Liver (tissue), 9 donors: ENCODE measurements around the gene TRIL. TPM values are rescaled to one million over a fixed set of nuclear protein-coding genes. Genes with fewer than 3 reads are reported as not detected.

Experiments
- DNase-seq: peaks from one replicate; pipeline ENCODE4 v3.0.0-alpha.2; 2017; ENCODE audit warnings: low spot score
- H3K27ac ChIP-seq, 2 donors: one replicate each; pipeline ENCODE4 v1.7.0; 2013; ENCODE audit warnings: inconsistent platforms in 2 of 2, low read length in 2 of 2, control low read depth in 1 of 2, low read depth in 1 of 2, mild to moderate bottlenecking in 1 of 2
- H3K27me3 ChIP-seq, 4 donors: one replicate each; pipeline versions ENCODE4 v1.6.1 to v1.7.0; 2013; ENCODE audit warnings: low read length in 3 of 4, inconsistent platforms in 1 of 4, mild to moderate bottlenecking in 1 of 4, moderate library complexity in 1 of 4; ENCODE audit not compliant: control insufficient read depth in 4 of 4, insufficient read depth in 4 of 4
- H3K36me3 ChIP-seq, 4 donors: one replicate each; pipeline versions ENCODE4 v1.6.1 to v1.7.0; 2013; ENCODE audit warnings: low read length in 3 of 4, mild to moderate bottlenecking in 3 of 4, low read depth in 1 of 4, moderate library complexity in 1 of 4; ENCODE audit not compliant: control insufficient read depth in 4 of 4, insufficient read depth in 3 of 4
- H3K4me1 ChIP-seq, 4 donors: one replicate each; pipeline versions ENCODE4 v1.6.1 to v1.7.0; 2013; ENCODE audit warnings: low read length in 3 of 4, mild to moderate bottlenecking in 3 of 4, moderate library complexity in 1 of 4; ENCODE audit not compliant: control insufficient read depth in 4 of 4, insufficient read depth in 4 of 4
- H3K4me3 ChIP-seq, 3 donors: one replicate each; pipeline versions ENCODE4 v1.6.1 to v1.7.0; 2013; ENCODE audit warnings: low read length in 3 of 3, control low read depth in 1 of 3, low read depth in 1 of 3, mild to moderate bottlenecking in 1 of 3
- H3K9ac ChIP-seq, 2 donors: one replicate each; pipeline ENCODE4 v1.7.0; 2013; ENCODE audit warnings: low read length in 2 of 2, mild to moderate bottlenecking in 2 of 2, moderate library complexity in 2 of 2, control low read depth in 1 of 2, low read depth in 1 of 2
- H3K9me3 ChIP-seq, 4 donors: one replicate each; pipeline versions ENCODE4 v1.6.1 to v1.7.0; 2013; ENCODE audit warnings: low read length in 3 of 4; ENCODE audit not compliant: control insufficient read depth in 4 of 4
- ATF3 ChIP-seq: IDR thresholded peaks from 2 replicates; pipeline ENCODE4 v1.6.1; 2016; ENCODE audit warnings: antibody characterized with exemption
- EGR1 ChIP-seq, 2 donors: IDR thresholded peaks; 2 replicates each; pipeline ENCODE4 v1.6.1; 2016 to 2018; ENCODE audit warnings: antibody characterized with exemption in 2 of 2, low read depth in 2 of 2
- FOXA1 ChIP-seq: IDR thresholded peaks from 2 replicates; pipeline ENCODE4 v1.6.1; 2016; ENCODE audit warnings: antibody characterized with exemption
- FOXA2 ChIP-seq: IDR thresholded peaks from 2 replicates; pipeline ENCODE4 v1.6.1; 2016; ENCODE audit warnings: antibody characterized with exemption
- GABPA ChIP-seq, 2 donors: IDR thresholded peaks in 1 of 2; conservative IDR thresholded peaks in 1 of 2; 2 replicates each; pipeline ENCODE4 v1.6.1; 2016; ENCODE audit warnings: antibody characterized with exemption in 2 of 2, mild to moderate bottlenecking in 1 of 2, moderate library complexity in 1 of 2
- HNF4A ChIP-seq, 2 donors: conservative IDR thresholded peaks; 2 replicates each; pipeline ENCODE4 v1.6.1; 2016; ENCODE audit warnings: antibody characterized with exemption in 2 of 2, mild to moderate bottlenecking in 2 of 2
- HNF4G ChIP-seq: IDR thresholded peaks from 2 replicates; pipeline ENCODE4 v1.6.1; 2016; ENCODE audit warnings: antibody characterized with exemption
- JUND ChIP-seq, 2 donors: IDR thresholded peaks; 2 replicates each; pipeline ENCODE4 v1.6.1; 2016; ENCODE audit warnings: antibody characterized with exemption in 2 of 2
- MAX ChIP-seq: IDR thresholded peaks from 2 replicates; pipeline ENCODE4 v1.6.1; 2016; ENCODE audit warnings: antibody characterized with exemption
- NR2F2 ChIP-seq: IDR thresholded peaks from 2 replicates; pipeline ENCODE4 v1.6.1; 2016; ENCODE audit warnings: antibody characterized with exemption
- RAD21 ChIP-seq, 2 donors: IDR thresholded peaks; 2 replicates each; pipeline ENCODE4 v1.6.1; 2016; ENCODE audit warnings: antibody characterized with exemption in 2 of 2, mild to moderate bottlenecking in 2 of 2
- RXRA ChIP-seq, 2 donors: IDR thresholded peaks; 2 replicates each; pipeline ENCODE4 v1.6.1; 2017 to 2018; ENCODE audit warnings: antibody characterized with exemption in 2 of 2, mild to moderate bottlenecking in 1 of 2
- SP1 ChIP-seq: IDR thresholded peaks from 2 replicates; pipeline ENCODE4 v1.6.1; 2018; ENCODE audit warnings: antibody characterized with exemption, mild to moderate bottlenecking
- TAF1 ChIP-seq: conservative IDR thresholded peaks from 2 replicates; pipeline ENCODE4 v1.6.1; 2016; ENCODE audit warnings: antibody characterized with exemption, mild to moderate bottlenecking
- YY1 ChIP-seq: IDR thresholded peaks from 2 replicates; pipeline ENCODE4 v1.6.1; 2016; ENCODE audit warnings: antibody characterized with exemption, mild to moderate bottlenecking
- ZBTB33 ChIP-seq: IDR thresholded peaks from 2 replicates; pipeline ENCODE4 v1.6.1; 2016; ENCODE audit warnings: antibody characterized with exemption
- WGBS: extraction: QIAGEN DNeasy Blood & Tissue Kit; methylation state at CpG from one replicate; pipeline ENCODE4 v1.1.7; 2013; 5-methylcytosine and 5-hydroxymethylcytosine counted together
- polyA plus RNA-seq, 2 donors: library from polyadenylated mRNA; stranded (reverse) in 1 of 2; unstranded in 1 of 2; fragments of 200-250 nt in 1 of 2; fragments of >200 nt in 1 of 2; fragmentation: Nextera tagmentation in 1 of 2; extraction: Ambion mirVana in 1 of 2; gene quantifications; one replicate each; pipeline versions ENCODE4 v1.2.1 to v1.2.3, GENCODE V29; 2013 to 2015
- total RNA-seq, 2 donors: library from RNA; depleted of rRNA; stranded (reverse); fragments of >200 nt; gene quantifications; one replicate each; pipeline ENCODE4 v1.2.3, GENCODE V29; 2014
- TF ChIP-seq, protein P1 (sequence below): fragments of 150-350 bp; IDR thresholded peaks from 2 replicates; pipeline ENCODE4 v1.5.1; 2017; ENCODE audit warnings: improper control_type of control experiment, low read depth, low read length; ENCODE audit not compliant: missing input control
- TF ChIP-seq, protein P2 (sequence below): IDR thresholded peaks from 2 replicates; pipeline ENCODE4 v1.6.1; 2016; ENCODE audit warnings: antibody characterized with exemption, mild to moderate bottlenecking
- donor health status: healthy.
- donor health status: healthy.
- donor health status: healthy.
- donor health status: healthy.
- donor health status: healthy.

The TRIL gene
- total and polyA plus RNA-seq, 4 donors, result 0.06 to 0.67 (median 0.35) TPM

DNA sequence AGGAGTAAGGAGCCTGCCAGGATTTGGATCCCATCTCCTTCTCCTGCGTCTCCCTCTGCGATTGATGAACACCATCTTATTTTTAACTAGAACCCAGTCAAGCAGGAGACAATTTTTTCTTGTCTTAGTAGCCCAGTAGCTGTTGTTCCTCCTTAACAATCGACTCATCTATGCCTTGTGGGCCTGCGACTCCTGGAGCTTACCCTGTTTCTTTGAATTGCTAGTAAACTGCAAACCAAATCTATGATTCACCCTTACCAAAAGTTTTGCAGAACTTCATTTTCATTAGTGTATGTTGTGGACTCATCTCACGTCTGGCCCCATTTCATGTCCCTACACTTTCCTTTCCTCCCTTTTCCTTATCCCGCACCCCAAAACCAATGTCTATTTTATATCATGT lies 37.7 kb downstream of the TRIL start (continued):
- no peak for TF ChIP-seq ZBTB33
- TF ChIP-seq TAF1, result no peak
- no peak for TF ChIP-seq RXRA (IDR thresholded peaks at IDR 0.05)
- no peak for TF ChIP-seq JUND (IDR thresholded peaks at IDR 0.05)
- no peak for TF ChIP-seq FOXA2
- no peak for TF ChIP-seq EGR1 (IDR thresholded peaks at IDR 0.05; ENCODE audit: low read depth in 2 of 2)
- TF ChIP-seq GABPA (IDR thresholded peaks at IDR 0.05 in 1 of 2, conservative IDR thresholded peaks at IDR 0.05 in 1 of 2), result no peak

DNA sequence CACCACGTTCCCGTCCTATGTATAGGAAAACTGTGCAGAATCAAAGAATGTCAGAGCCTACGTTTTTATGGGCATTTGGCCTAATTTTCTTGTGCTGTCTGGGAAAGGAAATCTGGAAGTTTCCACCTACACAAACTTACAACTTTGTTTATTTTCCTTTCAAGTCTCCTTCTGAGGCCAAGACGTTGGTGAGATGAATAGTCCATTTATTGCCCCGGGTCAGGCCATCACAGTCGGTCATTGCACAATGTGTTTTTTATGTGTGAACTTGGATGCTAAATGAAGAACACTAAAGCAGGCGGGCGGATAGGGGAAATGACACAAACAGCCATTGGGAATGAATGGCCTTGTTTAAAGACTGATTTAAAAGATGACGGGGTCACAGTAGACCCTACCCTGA lies 38.6 kb downstream of the TRIL start:
- H3K4me3 ChIP-seq, result no peak overlapping the region
- H3K27me3 ChIP-seq, result no peaks in the 10 kb centered on the region
- peaks cover 0 to 12% (median 8%) of the 10 kb centered on the region in 4 donors for H3K4me1 ChIP-seq
- H3K9me3 ChIP-seq, result no peaks in the 10 kb centered on the region
- no peak overlapping the region for H3K9ac ChIP-seq
- no peak for DNase-seq
- TF ChIP-seq TAF1 (no peak), HNF4A (conservative IDR thresholded peaks at IDR 0.05) (no peak), ZBTB33 (no peak), GABPA (IDR thresholded peaks at IDR 0.05 in 1 of 2, conservative IDR thresholded peaks at IDR 0.05 in 1 of 2) (no peak), YY1 (no peak), NR2F2 (no peak), RXRA (IDR thresholded peaks at IDR 0.05) (no peak)
- WGBS, result 78% methylated on average over 9 of the region's 9 CpGs
- H3K36me3 ChIP-seq, result no peaks in the 10 kb centered on the region
- no peak overlapping the region for H3K27ac ChIP-seq

- peaks cover 0 to 4% (median 0%) of the 10 kb centered on the region in 4 donors for H3K9me3 ChIP-seq
- WGBS, result 83% methylated on average over 5 of the region's 5 CpGs
- H3K9ac ChIP-seq, result no peak overlapping the region
- no peak overlapping the region for H3K4me3 ChIP-seq
- no peak for DNase-seq
- H3K27me3 ChIP-seq, result no peaks in the 10 kb centered on the region
- TF ChIP-seq, protein P1, sequence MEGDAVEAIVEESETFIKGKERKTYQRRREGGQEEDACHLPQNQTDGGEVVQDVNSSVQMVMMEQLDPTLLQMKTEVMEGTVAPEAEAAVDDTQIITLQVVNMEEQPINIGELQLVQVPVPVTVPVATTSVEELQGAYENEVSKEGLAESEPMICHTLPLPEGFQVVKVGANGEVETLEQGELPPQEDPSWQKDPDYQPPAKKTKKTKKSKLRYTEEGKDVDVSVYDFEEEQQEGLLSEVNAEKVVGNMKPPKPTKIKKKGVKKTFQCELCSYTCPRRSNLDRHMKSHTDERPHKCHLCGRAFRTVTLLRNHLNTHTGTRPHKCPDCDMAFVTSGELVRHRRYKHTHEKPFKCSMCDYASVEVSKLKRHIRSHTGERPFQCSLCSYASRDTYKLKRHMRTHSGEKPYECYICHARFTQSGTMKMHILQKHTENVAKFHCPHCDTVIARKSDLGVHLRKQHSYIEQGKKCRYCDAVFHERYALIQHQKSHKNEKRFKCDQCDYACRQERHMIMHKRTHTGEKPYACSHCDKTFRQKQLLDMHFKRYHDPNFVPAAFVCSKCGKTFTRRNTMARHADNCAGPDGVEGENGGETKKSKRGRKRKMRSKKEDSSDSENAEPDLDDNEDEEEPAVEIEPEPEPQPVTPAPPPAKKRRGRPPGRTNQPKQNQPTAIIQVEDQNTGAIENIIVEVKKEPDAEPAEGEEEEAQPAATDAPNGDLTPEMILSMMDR, result no peak
- no peak for TF ChIP-seq EGR1 (IDR thresholded peaks at IDR 0.05; ENCODE audit: low read depth in 2 of 2)
- TF ChIP-seq RAD21 (IDR thresholded peaks at IDR 0.05), result no peak
- TF ChIP-seq FOXA2, result no peak
- no peak for TF ChIP-seq NR2F2
- no peak for TF ChIP-seq TAF1
- no peak for TF ChIP-seq HNF4G
- TF ChIP-seq, protein P2, sequence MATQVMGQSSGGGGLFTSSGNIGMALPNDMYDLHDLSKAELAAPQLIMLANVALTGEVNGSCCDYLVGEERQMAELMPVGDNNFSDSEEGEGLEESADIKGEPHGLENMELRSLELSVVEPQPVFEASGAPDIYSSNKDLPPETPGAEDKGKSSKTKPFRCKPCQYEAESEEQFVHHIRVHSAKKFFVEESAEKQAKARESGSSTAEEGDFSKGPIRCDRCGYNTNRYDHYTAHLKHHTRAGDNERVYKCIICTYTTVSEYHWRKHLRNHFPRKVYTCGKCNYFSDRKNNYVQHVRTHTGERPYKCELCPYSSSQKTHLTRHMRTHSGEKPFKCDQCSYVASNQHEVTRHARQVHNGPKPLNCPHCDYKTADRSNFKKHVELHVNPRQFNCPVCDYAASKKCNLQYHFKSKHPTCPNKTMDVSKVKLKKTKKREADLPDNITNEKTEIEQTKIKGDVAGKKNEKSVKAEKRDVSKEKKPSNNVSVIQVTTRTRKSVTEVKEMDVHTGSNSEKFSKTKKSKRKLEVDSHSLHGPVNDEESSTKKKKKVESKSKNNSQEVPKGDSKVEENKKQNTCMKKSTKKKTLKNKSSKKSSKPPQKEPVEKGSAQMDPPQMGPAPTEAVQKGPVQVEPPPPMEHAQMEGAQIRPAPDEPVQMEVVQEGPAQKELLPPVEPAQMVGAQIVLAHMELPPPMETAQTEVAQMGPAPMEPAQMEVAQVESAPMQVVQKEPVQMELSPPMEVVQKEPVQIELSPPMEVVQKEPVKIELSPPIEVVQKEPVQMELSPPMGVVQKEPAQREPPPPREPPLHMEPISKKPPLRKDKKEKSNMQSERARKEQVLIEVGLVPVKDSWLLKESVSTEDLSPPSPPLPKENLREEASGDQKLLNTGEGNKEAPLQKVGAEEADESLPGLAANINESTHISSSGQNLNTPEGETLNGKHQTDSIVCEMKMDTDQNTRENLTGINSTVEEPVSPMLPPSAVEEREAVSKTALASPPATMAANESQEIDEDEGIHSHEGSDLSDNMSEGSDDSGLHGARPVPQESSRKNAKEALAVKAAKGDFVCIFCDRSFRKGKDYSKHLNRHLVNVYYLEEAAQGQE, result no peak
- no peak for TF ChIP-seq SP1
- no peak for TF ChIP-seq ATF3
- TF ChIP-seq YY1, result no peak
- no peak for TF ChIP-seq JUND (IDR thresholded peaks at IDR 0.05)
- TF ChIP-seq ZBTB33, result no peak
- TF ChIP-seq FOXA1, result no peak
- TF ChIP-seq RXRA (IDR thresholded peaks at IDR 0.05), result no peak
- TF ChIP-seq GABPA (IDR thresholded peaks at IDR 0.05 in 1 of 2, conservative IDR thresholded peaks at IDR 0.05 in 1 of 2), result no peak
- no peak for TF ChIP-seq MAX
- TF ChIP-seq HNF4A (conservative IDR thresholded peaks at IDR 0.05), result no peak
- H3K4me1 ChIP-seq, result no peaks in the 10 kb centered on the region
- no peak overlapping the region for H3K27ac ChIP-seq
- H3K36me3 ChIP-seq, result no peaks in the 10 kb centered on the region
Observed at GRCh38 chr7:28908775-28909174, 49.4 kb downstream of the TRIL start.
